Measurements from ENCODE around the gene LACTBL1.

DNA sequence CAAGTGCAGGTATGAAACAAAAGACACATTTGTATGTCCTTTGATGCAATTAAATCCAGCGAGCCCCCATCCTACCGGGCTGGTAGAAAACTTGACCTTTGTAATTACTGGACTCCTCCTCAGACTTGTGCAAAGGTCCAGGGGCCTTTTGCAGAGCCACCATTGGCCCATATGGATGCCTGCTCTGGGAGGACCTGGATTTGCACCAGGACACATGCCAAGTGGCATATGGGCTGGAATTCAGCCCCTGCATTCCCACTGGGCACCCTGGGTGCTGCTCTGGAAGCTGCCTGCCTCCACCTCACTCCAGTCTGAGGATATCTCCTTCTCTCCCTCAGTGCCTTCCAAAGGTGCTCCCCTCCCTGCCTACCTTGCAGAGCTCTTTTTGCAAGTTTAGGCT is 36.0 kb downstream of the LACTBL1 start:
- TF ChIP-seq, protein P1, sequence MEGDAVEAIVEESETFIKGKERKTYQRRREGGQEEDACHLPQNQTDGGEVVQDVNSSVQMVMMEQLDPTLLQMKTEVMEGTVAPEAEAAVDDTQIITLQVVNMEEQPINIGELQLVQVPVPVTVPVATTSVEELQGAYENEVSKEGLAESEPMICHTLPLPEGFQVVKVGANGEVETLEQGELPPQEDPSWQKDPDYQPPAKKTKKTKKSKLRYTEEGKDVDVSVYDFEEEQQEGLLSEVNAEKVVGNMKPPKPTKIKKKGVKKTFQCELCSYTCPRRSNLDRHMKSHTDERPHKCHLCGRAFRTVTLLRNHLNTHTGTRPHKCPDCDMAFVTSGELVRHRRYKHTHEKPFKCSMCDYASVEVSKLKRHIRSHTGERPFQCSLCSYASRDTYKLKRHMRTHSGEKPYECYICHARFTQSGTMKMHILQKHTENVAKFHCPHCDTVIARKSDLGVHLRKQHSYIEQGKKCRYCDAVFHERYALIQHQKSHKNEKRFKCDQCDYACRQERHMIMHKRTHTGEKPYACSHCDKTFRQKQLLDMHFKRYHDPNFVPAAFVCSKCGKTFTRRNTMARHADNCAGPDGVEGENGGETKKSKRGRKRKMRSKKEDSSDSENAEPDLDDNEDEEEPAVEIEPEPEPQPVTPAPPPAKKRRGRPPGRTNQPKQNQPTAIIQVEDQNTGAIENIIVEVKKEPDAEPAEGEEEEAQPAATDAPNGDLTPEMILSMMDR (IDR thresholded peaks at IDR 0.05; ENCODE audit: insufficient read depth, low read length) = no peak
- TF ChIP-seq, protein P2, sequence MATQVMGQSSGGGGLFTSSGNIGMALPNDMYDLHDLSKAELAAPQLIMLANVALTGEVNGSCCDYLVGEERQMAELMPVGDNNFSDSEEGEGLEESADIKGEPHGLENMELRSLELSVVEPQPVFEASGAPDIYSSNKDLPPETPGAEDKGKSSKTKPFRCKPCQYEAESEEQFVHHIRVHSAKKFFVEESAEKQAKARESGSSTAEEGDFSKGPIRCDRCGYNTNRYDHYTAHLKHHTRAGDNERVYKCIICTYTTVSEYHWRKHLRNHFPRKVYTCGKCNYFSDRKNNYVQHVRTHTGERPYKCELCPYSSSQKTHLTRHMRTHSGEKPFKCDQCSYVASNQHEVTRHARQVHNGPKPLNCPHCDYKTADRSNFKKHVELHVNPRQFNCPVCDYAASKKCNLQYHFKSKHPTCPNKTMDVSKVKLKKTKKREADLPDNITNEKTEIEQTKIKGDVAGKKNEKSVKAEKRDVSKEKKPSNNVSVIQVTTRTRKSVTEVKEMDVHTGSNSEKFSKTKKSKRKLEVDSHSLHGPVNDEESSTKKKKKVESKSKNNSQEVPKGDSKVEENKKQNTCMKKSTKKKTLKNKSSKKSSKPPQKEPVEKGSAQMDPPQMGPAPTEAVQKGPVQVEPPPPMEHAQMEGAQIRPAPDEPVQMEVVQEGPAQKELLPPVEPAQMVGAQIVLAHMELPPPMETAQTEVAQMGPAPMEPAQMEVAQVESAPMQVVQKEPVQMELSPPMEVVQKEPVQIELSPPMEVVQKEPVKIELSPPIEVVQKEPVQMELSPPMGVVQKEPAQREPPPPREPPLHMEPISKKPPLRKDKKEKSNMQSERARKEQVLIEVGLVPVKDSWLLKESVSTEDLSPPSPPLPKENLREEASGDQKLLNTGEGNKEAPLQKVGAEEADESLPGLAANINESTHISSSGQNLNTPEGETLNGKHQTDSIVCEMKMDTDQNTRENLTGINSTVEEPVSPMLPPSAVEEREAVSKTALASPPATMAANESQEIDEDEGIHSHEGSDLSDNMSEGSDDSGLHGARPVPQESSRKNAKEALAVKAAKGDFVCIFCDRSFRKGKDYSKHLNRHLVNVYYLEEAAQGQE (IDR thresholded peaks at IDR 0.05; ENCODE audit: insufficient replicate concordance, low read depth) = no peak
- TF ChIP-seq POLR2AphosphoS5 (IDR thresholded peaks at IDR 0.05; ENCODE audit: low read depth) = no peak
